BE2C (cell line): Measurements from ENCODE around the gene MTARC2.

Experiments used
- DNase-seq: peaks from one replicate; pipeline ENCODE4 v3.0.0-alpha.2; 2020
- H3K27me3 ChIP-seq: fragments of 250-450 bp; sonication (Bioruptor Pico); 2 replicates; pipeline ENCODE4 v1.5.1; 2020; ENCODE audit warnings: mild to moderate bottlenecking
- H3K36me3 ChIP-seq: fragments of 250-450 bp; sonication (Bioruptor Pico); 2 replicates; pipeline ENCODE4 v1.5.1; 2020; ENCODE audit warnings: mild to moderate bottlenecking
- H3K4me1 ChIP-seq: fragments of 250-450 bp; sonication (Bioruptor Pico); 2 replicates; pipeline ENCODE4 v1.5.1; 2020
- H3K4me3 ChIP-seq: 2 replicates; pipeline ENCODE4 v1.5.1; 2011; ENCODE audit warnings: low read depth, low read length
- H3K9me3 ChIP-seq: fragments of 250-450 bp; sonication (Bioruptor Pico); 2 replicates; pipeline ENCODE4 v1.5.1; 2020
- CTCF ChIP-seq: IDR thresholded peaks from 2 replicates; pipeline ENCODE4 v1.5.1; 2012; ENCODE audit warnings: mild to moderate bottlenecking, low read depth, low read length

MTARC2 gene

GRCh38 chr1:220702733-220703270 is 45.3 kb upstream of the MTARC2 start:
- Histone ChIP-seq H3K4me1 (no peaks in the 10 kb centered on the region), H3K9me3 (no peaks in the 10 kb centered on the region), H3K4me3 (no peak overlapping the region), H3K36me3 (no peaks in the 10 kb centered on the region), H3K27me3 (no peaks in the 10 kb centered on the region)
- no peak for DNase-seq
- no peak for TF ChIP-seq CTCF

- no peak for DNase-seq
- Histone ChIP-seq H3K9me3 (no peaks in the 10 kb centered on the region), H3K27me3 (no peaks in the 10 kb centered on the region), H3K4me3 (no peak overlapping the region), H3K4me1 (no peaks in the 10 kb centered on the region), H3K36me3 (no peaks in the 10 kb centered on the region)
- TF ChIP-seq CTCF, result no peak
Observed at GRCh38 chr1:220703305-220703704, 44.8 kb upstream of the MTARC2 start.

- DNase-seq, result no peak
- H3K27me3 ChIP-seq, result no peaks in the 10 kb centered on the region
- no peaks in the 10 kb centered on the region for H3K36me3 ChIP-seq
- no peak for TF ChIP-seq CTCF
- no peak overlapping the region for H3K4me3 ChIP-seq
- no peaks in the 10 kb centered on the region for H3K9me3 ChIP-seq
- no peaks in the 10 kb centered on the region for H3K4me1 ChIP-seq
Observed at GRCh38 chr1:220705782-220706181, 42.3 kb upstream of the MTARC2 start.

- TF ChIP-seq CTCF, result no peak
- no peaks in the 10 kb centered on the region for H3K27me3 ChIP-seq
- no peak for DNase-seq
Observed at GRCh38 chr1:220706480-220706879, 41.6 kb upstream of the MTARC2 start.

GRCh38 chr1:220707160-220707559 is 41.0 kb upstream of the MTARC2 start:
- Histone ChIP-seq H3K4me1 (no peaks in the 10 kb centered on the region), H3K9me3 (no peaks in the 10 kb centered on the region), H3K36me3 (no peaks in the 10 kb centered on the region), H3K4me3 (no peak overlapping the region), H3K27me3 (no peaks in the 10 kb centered on the region)
- no peak for DNase-seq
- no peak for TF ChIP-seq CTCF

More at GRCh38 chr1:220706480-220706879, 41.6 kb upstream of the MTARC2 start:
- no peak overlapping the region for H3K4me3 ChIP-seq
- no peaks in the 10 kb centered on the region for H3K36me3 ChIP-seq
- H3K4me1 ChIP-seq, result no peaks in the 10 kb centered on the region
- H3K9me3 ChIP-seq, result no peaks in the 10 kb centered on the region

- DNase-seq, result no peak
- TF ChIP-seq CTCF, result no peak
Observed at GRCh38 chr1:220708244-220708643, 39.9 kb upstream of the MTARC2 start.

More at GRCh38 chr1:220708244-220708643, 39.9 kb upstream of the MTARC2 start:
- H3K36me3 ChIP-seq, result no peaks in the 10 kb centered on the region
- H3K4me3 ChIP-seq, result no peak overlapping the region
- H3K9me3 ChIP-seq, result no peaks in the 10 kb centered on the region
- H3K4me1 ChIP-seq, result no peaks in the 10 kb centered on the region
- H3K27me3 ChIP-seq, result no peaks in the 10 kb centered on the region
